GM12801 (cell line): ENCODE data around the gene TMCO4.

Source experiments
- CTCF ChIP-seq: IDR thresholded peaks from one replicate; pipeline ENCODE4 v1.5.1; 2011; ENCODE audit warnings: control low read depth; ENCODE audit not compliant: insufficient read length; ENCODE audit errors: extremely low read depth

TMCO4 gene

GRCh38 chr1:19749685-19750084 lies 50.0 kb downstream of the TMCO4 start:
- TF ChIP-seq CTCF: no peak

GRCh38 chr1:19747761-19748160 lies 52.0 kb downstream of the TMCO4 start:
- no peak for TF ChIP-seq CTCF

GRCh38 chr1:19744886-19745285 lies 54.8 kb downstream of the TMCO4 start:
- TF ChIP-seq CTCF: no peak

- no peak for TF ChIP-seq CTCF
These were observed 55.4 kb downstream of the TMCO4 start for GRCh38 chr1:19744335-19744743.

GRCh38 chr1:19743793-19744192 lies 55.9 kb downstream of the TMCO4 start:
- no peak for TF ChIP-seq CTCF

- TF ChIP-seq CTCF: no peak
These were observed 56.5 kb downstream of the TMCO4 start for GRCh38 chr1:19743180-19743579.

- TF ChIP-seq CTCF: no peak
These were observed 60.1 kb downstream of the TMCO4 start for GRCh38 chr1:19739628-19740027.

GRCh38 chr1:19738669-19739068 lies 61.0 kb downstream of the TMCO4 start:
- no peak for TF ChIP-seq CTCF
